ENCODE results near the gene PGS1.
"Not testable (repeated sequence)": the region's sequence is repeated elsewhere in the genome, so short reads cannot be mapped to it uniquely, and the experiment has no call there.

PGS1 gene, protein sequence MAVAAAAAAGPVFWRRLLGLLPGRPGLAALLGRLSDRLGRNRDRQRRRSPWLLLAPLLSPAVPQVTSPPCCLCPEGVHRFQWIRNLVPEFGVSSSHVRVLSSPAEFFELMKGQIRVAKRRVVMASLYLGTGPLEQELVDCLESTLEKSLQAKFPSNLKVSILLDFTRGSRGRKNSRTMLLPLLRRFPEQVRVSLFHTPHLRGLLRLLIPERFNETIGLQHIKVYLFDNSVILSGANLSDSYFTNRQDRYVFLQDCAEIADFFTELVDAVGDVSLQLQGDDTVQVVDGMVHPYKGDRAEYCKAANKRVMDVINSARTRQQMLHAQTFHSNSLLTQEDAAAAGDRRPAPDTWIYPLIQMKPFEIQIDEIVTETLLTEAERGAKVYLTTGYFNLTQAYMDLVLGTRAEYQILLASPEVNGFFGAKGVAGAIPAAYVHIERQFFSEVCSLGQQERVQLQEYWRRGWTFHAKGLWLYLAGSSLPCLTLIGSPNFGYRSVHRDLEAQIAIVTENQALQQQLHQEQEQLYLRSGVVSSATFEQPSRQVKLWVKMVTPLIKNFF

DNA sequence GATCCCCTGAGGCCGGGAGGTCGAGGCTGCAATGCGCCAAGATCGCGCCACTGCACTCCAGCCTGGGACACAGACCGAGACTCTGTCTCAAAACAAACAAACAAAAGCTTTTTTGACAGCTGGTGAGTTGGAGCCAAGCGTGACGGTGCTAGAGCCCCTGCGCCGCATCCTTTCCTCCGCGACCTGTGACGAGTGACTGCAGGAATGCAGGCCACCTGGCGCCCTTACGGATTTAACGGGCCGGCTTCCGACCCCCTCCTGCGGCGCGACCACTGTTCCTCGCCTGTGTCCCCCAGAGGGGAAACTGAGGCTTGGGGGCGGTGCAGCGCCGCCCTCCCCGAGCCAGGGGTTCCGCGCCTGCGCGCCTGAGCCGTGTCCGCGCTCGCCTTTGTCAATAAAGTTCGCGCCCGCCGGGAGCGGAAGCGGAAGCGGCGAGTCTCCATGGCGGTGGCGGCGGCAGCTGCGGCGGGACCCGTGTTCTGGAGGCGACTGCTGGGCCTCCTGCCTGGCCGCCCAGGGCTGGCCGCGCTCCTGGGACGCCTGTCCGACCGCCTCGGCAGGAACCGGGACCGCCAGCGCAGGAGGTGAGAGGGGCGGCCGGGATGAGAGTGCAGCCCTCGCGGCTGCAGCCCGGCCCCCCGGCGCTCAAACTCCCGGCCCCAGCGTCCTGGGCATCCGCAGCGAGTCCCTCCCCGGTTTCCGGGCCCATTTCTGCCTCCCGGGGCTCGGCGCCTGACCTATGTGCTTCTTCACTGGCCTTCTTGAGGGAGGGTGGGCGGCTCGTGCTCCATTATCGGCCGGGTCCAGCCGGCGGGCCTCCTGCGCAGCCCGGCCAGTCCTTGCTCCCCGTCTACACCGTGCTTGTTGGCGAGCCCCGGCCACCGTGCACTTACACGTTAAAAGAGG, at the start of gene PGS1:
Gene PGS1, plus strand, starts transcription at position 425 of the 906 bp plus-strand sequence. Its CDS starts 17 bp downstream, at position 442.
- Histone ChIP-seq H3K9ac (ENCODE audit: low read depth, low read length) (peak within 1 kb of the TSS; percentile 90), H3K4me1 (ENCODE audit: insufficient read depth, low read length) (peaks cover 44% of the 10 kb centered on the region), H3K4me3 (ENCODE audit: low read length) (peak within 1 kb of the TSS; percentile 95), H3K27ac (ENCODE audit: low read length) (no peak within 1 kb of the TSS), H3K9me3 (ENCODE audit: insufficient read depth, low read depth, low read length) (no peaks in the 10 kb centered on the region), H3K27me3 (ENCODE audit: insufficient read depth, low read length) (no peaks in the 10 kb centered on the region), H3K36me3 (ENCODE audit: insufficient read depth, low read depth, low read length) (peaks cover 7% of the 10 kb centered on the region)

DNA sequence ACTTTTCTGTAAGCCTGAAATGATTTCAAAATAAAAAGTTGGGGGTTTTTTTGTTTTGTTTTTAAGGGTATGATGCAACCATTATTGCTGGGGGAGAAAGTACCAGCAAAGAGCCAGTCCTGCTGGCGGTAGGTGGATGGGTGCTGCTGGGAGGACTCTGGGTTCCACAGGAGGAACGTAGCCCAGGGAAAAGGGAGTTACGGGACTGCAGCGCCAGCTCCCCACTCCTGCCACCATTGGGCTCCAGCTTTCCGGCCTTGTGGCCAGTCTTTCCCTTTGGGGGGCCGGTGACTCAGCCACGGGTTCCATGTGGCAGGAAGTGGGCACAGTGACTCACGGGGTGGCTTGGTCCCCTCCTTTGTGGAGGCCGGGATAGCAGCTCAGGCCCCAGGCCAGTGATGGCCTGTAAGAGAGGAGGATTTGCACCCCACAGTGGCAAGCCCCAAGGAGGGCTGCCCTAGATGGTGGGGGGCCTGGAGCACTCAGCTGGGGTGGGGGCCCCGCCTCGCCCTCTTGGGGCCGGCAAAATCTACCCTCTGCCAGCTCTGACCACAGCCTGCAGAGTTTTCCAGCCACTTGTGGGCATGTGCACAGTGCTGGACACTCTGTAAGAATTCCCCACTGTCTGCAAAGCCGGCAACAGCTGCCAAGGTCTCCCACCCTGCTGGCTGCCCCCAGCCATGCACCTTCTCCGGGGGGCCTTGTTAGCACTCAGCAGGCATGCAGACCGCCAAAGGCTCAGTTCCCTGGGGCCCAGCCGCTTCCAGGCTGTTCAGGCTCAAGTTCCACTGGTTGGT, 49.0 kb upstream of the PGS1 start:
- Histone ChIP-seq H3K9ac (ENCODE audit: low read depth, low read length) (no peak overlapping the region), H3K27ac (ENCODE audit: low read length) (no peak overlapping the region)

DNA sequence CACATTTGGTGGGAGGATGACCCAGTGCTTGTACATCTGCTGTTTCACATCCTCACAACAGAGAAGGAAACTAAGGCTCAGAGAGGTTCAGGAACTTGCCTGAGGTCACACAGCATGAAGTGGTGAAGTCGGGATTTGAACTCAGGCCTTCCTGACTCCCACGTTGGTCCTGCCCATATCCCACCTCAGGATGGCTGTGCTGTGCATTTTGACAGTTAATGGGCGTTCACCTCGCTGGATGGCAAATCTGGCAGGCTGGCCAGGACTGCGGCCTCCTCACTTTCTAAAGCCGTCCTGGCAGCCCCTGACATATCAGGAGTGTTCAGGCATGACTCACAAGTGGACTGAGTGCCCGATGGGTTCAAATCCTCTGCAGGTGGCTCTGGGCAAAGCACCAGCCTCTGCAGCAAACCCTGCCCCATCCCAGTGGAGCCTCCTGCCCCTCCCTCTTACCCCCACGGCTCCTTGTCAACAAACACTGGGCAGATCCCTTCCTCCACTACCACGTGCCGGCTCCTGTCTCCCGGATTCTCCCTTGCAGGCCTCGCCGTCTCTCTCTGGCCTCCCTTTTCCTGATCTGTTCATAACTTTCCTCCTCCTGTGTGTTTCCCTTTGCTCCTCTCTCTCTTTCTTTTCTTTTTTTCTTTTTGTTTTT, 47.8 kb upstream of the PGS1 start:
- no peak overlapping the region for H3K4me3 ChIP-seq (ENCODE audit: low read length)
- no peak overlapping the region for H3K27ac ChIP-seq (ENCODE audit: low read length)
- no peaks in the 10 kb centered on the region for H3K27me3 ChIP-seq (ENCODE audit: insufficient read depth, low read length)
- H3K9ac ChIP-seq (ENCODE audit: low read depth, low read length), result no peak overlapping the region
- H3K4me1 ChIP-seq (ENCODE audit: insufficient read depth, low read length), result no peaks in the 10 kb centered on the region
- H3K9me3 ChIP-seq (ENCODE audit: insufficient read depth, low read depth, low read length), result no peaks in the 10 kb centered on the region
- H3K36me3 ChIP-seq (ENCODE audit: insufficient read depth, low read depth, low read length), result no peaks in the 10 kb centered on the region

More for the DNA sequence above, 49.0 kb upstream of the PGS1 start:
- Histone ChIP-seq H3K9me3 (ENCODE audit: insufficient read depth, low read depth, low read length) (no peaks in the 10 kb centered on the region), H3K4me1 (ENCODE audit: insufficient read depth, low read length) (peaks cover 11% of the 10 kb centered on the region; the same call in 1 of the 2 replicates), H3K36me3 (ENCODE audit: insufficient read depth, low read depth, low read length) (no peaks in the 10 kb centered on the region), H3K4me3 (ENCODE audit: low read length) (no peak overlapping the region), H3K27me3 (ENCODE audit: insufficient read depth, low read length) (no peaks in the 10 kb centered on the region)

DNA sequence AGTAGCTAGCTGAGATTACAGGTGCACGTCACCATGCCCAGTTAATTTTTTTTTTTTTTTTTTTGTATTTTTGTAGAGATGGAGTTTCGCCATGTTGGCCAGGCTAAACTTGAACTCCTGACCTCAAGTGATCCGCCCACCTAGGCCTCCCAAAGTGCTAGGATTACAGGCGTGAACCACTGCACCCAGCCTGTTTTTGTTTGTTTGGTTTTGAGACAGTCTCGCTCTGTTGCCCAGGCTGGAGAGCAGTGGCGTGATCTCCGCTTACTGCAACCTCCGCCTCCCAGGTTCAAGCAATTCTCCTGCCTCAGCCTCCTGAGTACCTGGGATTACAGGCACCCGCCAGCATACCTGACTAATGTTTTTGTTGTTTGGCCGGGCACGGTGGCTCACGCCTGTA, 47.1 kb upstream of the PGS1 start:
- H3K9me3 ChIP-seq (ENCODE audit: insufficient read depth, low read depth, low read length); H3K9ac ChIP-seq (ENCODE audit: low read depth, low read length); H3K27me3 ChIP-seq (ENCODE audit: insufficient read depth, low read length); H3K36me3 ChIP-seq (ENCODE audit: insufficient read depth, low read depth, low read length); H3K4me3 ChIP-seq (ENCODE audit: low read length); H3K4me1 ChIP-seq (ENCODE audit: insufficient read depth, low read length); H3K27ac ChIP-seq (ENCODE audit: low read length): not testable (repeated sequence)

DNA sequence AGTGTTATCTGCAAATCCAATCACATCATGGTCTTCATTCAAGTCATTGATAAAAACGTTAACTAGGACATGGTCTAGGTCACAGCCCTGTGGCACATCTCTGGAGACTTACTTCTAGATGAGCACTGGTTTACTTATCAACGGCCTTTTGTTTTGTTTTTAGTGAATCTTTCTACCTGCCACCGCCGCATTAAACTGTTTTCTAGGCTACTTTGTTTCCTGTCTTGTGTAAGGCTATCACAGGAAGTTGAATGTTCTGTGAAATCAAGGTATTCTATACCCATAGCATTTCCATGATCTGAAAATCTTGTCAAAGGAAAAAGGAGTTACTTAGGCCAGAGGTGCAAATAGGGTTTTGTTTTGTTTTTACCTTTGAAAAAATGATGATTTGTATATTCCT, 45.5 kb upstream of the PGS1 start:
- no peak overlapping the region for H3K9ac ChIP-seq (ENCODE audit: low read depth, low read length)
- H3K27me3 ChIP-seq (ENCODE audit: insufficient read depth, low read length), result no peaks in the 10 kb centered on the region
- H3K4me1 ChIP-seq (ENCODE audit: insufficient read depth, low read length), result no peaks in the 10 kb centered on the region
- H3K27ac ChIP-seq (ENCODE audit: low read length), result no peak overlapping the region
- no peaks in the 10 kb centered on the region for H3K9me3 ChIP-seq (ENCODE audit: insufficient read depth, low read depth, low read length)
- no peaks in the 10 kb centered on the region for H3K36me3 ChIP-seq (ENCODE audit: insufficient read depth, low read depth, low read length)
- no peak overlapping the region for H3K4me3 ChIP-seq (ENCODE audit: low read length)

DNA sequence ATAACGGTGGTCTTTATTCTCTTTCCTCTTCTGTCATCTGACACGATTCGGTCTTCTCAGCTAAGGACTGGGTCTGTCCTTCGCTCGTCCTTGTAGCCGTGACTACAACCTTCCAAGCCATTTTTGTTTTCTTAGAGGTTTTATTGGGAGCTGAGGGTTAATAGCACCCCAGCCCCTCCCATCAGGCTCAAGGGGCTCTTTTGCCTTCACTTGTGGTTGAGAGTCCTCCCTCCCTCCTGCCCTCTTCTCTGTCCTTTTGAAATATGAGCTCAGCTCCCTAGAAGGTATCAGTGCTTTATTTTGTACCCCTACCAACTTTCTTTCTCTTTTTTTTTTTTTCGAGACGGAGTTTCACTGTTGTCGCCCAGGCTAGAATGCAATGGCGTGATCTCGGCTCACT, 43.2 kb upstream of the PGS1 start:
- no peaks in the 10 kb centered on the region for H3K4me1 ChIP-seq (ENCODE audit: insufficient read depth, low read length)
- H3K27ac ChIP-seq (ENCODE audit: low read length), result no peak overlapping the region
- H3K27me3 ChIP-seq (ENCODE audit: insufficient read depth, low read length), result peaks cover 4% of the 10 kb centered on the region
- no peaks in the 10 kb centered on the region for H3K9me3 ChIP-seq (ENCODE audit: insufficient read depth, low read depth, low read length)
- H3K9ac ChIP-seq (ENCODE audit: low read depth, low read length), result no peak overlapping the region
- no peak overlapping the region for H3K4me3 ChIP-seq (ENCODE audit: low read length)
- H3K36me3 ChIP-seq (ENCODE audit: insufficient read depth, low read depth, low read length), result no peaks in the 10 kb centered on the region

DNA sequence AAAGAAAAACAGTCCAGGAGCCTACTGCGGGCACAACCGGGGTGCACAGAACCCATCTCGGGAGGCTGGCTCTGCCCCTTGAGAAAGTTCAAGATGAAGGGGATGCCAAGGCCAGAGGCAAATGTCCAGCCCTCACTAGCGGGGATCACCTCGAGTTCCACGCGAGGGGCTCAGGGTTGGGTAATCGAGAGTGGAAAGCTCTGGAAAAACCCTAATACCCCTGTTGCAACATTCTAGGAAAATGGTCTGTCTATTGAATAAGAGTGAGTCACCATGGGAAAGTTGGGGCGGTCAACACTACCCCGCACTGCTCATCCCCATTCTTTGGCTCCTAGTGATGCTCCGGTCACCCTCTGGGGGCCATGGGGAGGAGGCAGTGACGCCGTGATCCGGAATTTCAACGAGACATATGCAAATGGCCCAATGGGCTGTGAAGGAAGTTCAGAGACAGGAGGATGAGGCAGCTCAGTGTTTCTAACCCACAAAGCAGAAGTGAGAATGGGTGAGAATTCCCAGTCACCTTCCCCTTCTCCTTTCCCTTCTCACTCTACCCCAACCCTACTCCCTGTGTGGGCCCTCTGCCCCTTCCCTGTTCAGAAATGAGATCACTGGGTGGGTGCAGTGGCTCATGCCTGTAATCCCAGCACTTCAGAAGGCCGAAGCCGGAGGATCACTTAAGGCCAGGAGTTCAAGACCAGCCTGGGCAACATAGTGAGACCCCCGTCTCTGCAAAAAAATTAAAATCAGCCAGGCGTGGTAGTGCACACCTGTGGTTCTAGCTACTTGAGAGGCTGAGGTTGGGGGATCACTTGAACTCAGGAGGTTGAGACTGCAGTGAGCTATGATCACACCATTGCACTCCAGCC, 41.0 kb upstream of the PGS1 start:
- H3K4me1 ChIP-seq (ENCODE audit: insufficient read depth, low read length), result no peaks in the 10 kb centered on the region
- H3K27ac ChIP-seq (ENCODE audit: low read length), result no peak overlapping the region
- no peaks in the 10 kb centered on the region for H3K36me3 ChIP-seq (ENCODE audit: insufficient read depth, low read depth, low read length)
- peaks cover 19% of the 10 kb centered on the region for H3K27me3 ChIP-seq (ENCODE audit: insufficient read depth, low read length)
- H3K9ac ChIP-seq (ENCODE audit: low read depth, low read length), result no peak overlapping the region
- no peak overlapping the region for H3K4me3 ChIP-seq (ENCODE audit: low read length)
- no peaks in the 10 kb centered on the region for H3K9me3 ChIP-seq (ENCODE audit: insufficient read depth, low read depth, low read length)

DNA sequence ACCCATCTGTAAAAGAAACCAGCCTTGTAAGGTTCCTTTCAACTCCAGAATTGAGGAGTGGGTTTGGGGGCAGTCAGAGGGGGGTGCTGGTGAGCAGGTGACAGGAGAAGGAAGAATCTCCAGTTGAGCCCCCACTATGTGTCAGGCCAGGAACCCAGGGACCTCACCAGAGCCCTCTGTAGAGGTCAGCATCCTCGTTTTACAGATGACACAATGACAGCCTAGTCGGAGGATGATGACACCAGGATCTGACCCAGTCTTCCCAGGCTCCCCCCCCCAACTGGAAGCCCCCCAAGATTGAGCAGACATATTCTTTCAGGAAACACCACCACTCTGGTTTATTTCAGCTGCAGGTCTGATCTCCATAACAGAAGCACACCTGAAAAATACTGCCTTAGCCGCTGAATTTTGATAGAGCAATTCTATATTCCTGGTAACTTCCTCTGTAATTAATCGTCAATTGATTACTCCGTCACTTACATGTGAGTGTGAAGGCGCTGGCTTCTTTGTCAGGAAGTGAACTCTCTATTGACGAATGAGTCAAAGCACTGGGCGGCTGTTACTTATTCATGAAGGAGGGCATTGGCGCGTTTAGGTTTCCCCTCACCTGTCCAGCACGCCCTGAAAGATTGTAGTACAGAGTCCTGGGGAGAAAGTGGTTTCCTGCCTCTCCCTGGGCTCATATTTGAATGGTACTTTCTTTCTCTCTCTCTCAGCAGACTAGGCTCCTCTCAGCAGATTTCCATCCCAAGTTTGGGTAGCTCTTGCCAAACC, 39.8 kb upstream of the PGS1 start:
- peaks cover 12% of the 10 kb centered on the region for H3K4me1 ChIP-seq (ENCODE audit: insufficient read depth, low read length)
- H3K27ac ChIP-seq (ENCODE audit: low read length), result no peak overlapping the region

DNA sequence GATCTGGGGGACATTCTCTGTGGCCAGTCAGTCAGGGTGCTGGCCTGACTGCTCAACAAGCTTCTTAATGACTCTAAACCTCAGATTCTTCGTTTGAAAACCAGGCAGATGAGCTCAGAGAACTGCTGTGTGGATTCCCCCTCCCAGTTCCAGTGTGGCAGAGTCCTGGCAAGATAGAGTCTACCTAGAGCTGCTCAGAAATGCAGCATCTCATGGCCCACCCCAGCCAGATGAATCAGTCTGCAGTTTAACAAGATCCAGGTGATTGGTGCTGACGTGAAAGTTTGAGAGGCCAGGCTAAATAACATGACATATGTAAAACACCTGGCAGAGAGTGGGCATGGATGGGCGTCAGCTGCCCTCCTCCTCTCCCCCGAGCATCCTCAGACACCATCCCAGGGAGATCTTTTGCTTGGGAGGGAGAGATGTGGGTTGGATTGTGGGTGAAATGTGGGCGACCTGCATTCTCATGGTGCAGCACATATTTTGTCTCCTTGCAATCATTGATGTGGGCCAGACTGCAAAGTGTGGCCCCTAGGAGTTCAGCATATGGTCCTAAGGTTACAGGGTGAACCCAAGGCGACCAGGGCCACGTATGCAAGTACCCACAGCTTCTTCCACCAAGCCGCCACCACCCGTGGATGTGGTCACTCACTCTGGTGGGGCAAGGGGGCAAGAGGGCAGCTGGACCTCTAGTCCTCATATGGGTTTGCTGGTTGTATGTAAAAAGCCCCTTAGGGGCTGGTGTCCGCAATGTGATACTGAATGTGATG, 38.1 kb upstream of the PGS1 start:
- peaks cover 14% of the 10 kb centered on the region for H3K4me1 ChIP-seq (ENCODE audit: insufficient read depth, low read length)
- H3K9ac ChIP-seq (ENCODE audit: low read depth, low read length), result no peak overlapping the region

More for the DNA sequence above, 39.8 kb upstream of the PGS1 start:
- Histone ChIP-seq H3K4me3 (ENCODE audit: low read length) (no peak overlapping the region), H3K9ac (ENCODE audit: low read depth, low read length) (no peak overlapping the region), H3K36me3 (ENCODE audit: insufficient read depth, low read depth, low read length) (no peaks in the 10 kb centered on the region), H3K9me3 (ENCODE audit: insufficient read depth, low read depth, low read length) (no peaks in the 10 kb centered on the region), H3K27me3 (ENCODE audit: insufficient read depth, low read length) (peaks cover 30% of the 10 kb centered on the region)

More for the DNA sequence above, 38.1 kb upstream of the PGS1 start:
- no peaks in the 10 kb centered on the region for H3K36me3 ChIP-seq (ENCODE audit: insufficient read depth, low read depth, low read length)
- no peaks in the 10 kb centered on the region for H3K9me3 ChIP-seq (ENCODE audit: insufficient read depth, low read depth, low read length)
- no peak overlapping the region for H3K27ac ChIP-seq (ENCODE audit: low read length)
- no peak overlapping the region for H3K4me3 ChIP-seq (ENCODE audit: low read length)
- H3K27me3 ChIP-seq (ENCODE audit: insufficient read depth, low read length), result peaks cover 30% of the 10 kb centered on the region
